HG03280 (cell line): ENCODE measurements around the gene ZC3H10.
A peak's percentile ranks its signal among the peaks of the same experiment; 100 is the strongest.
"Not testable (repeated sequence)": the region's sequence is repeated elsewhere in the genome, so short reads cannot be mapped to it uniquely, and the experiment has no call there.

Source experiments
- ATAC-seq: cut with Tn5 transposase; IDR thresholded peaks from one replicate; pipeline ENCODE4 v1.9.1; 2021; ENCODE audit warnings: mild to moderate bottlenecking, moderate library complexity; ENCODE audit not compliant: unreplicated experiment

ZC3H10 gene

GRCh38 chr12:56101045-56101444 lies 17.0 kb upstream of the ZC3H10 start:
- no peak for ATAC-seq

DNA sequence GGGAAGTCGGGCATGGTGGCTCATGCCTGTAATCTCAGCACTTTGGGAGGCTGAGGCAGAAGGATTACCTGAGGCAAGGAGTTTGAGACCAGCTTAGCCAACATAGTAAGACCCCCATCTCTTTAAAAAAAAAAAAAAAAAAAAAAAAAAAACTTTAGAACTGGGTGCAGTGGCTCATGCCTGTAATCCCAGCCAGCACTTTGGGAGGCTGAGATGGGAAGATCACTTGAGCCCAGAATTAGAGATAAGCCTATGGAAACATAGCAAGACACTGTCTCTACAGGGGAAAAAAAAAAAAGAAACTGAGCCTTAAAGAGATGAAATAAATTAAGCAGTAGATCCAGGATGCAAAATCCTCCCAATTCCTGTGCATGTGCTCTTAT lies 15.4 kb upstream of the ZC3H10 start:
- no peak for ATAC-seq

DNA sequence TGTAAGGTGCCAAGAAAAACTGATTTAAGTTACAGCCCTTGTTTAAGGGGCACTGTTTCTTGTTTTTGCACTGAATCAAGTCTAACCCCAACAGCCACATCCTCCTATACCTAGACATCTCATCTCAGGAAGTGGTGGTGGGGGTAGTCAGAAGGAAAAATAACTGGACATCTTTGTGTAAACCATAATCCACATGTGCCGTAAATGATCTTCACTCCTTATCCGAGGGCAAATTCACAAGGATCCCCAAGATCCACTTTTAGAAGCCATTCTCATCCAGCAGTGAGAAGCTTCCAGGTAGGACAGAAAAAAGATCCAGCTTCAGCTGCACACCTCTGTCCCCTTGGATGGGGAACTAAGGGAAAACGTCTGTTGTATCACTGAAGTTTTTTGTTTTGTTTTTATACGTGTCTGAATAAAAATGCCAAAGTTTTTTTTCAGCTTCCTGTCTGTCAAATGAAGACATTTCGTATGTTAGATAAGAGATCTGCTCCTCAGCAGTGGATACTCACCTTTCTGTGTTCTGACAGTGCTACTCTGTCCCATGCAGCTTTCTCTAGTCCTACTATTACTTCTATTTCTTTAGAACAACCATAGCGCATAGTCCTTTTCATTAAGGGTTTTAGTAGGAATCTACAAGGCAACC lies 14.9 kb upstream of the ZC3H10 start:
- ATAC-seq: no peak

- ATAC-seq: no peak
These were observed 14.3 kb upstream of the ZC3H10 start for GRCh38 chr12:56103823-56104108.

GRCh38 chr12:56104109-56104814 lies 13.8 kb upstream of the ZC3H10 start, which contains the start of gene PA2G4:
TSS of gene PA2G4 (plus strand) at chr12:56104559. CDS start at chr12:56104738, 179 bp downstream.
- peak; percentile 93 for ATAC-seq

- ATAC-seq: peak; percentile 13
These were observed 13.1 kb upstream of the ZC3H10 start for GRCh38 chr12:56104815-56105608.

GRCh38 chr12:56105609-56105902 lies 12.5 kb upstream of the ZC3H10 start:
- no peak for ATAC-seq

- ATAC-seq: no peak
These were observed 10.8 kb upstream of the ZC3H10 start for GRCh38 chr12:56107242-56107641.

DNA sequence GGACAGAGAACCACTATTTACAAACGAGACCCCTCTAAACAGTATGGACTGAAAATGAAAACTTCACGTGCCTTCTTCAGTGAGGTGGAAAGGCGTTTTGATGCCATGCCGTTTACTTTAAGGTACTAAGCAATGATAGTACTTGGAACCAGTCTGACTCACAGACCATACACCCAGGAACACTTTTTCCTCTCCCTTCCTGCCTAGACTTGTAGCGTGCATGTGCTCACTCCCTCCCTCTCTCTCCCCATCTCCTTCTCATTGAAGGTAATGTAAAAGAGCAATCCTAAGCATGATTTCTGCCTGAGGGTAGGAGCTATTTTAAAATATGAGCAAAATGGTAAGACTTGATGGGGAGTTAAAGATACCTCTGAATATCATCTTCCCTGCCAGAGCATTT lies 7.5 kb upstream of the ZC3H10 start:
- no peak for ATAC-seq

- no peak for ATAC-seq
These were observed 4.0 kb upstream of the ZC3H10 start for GRCh38 chr12:56114084-56114483.

- ATAC-seq: no peak
These were observed 2.7 kb upstream of the ZC3H10 start for GRCh38 chr12:56115329-56115728.

DNA sequence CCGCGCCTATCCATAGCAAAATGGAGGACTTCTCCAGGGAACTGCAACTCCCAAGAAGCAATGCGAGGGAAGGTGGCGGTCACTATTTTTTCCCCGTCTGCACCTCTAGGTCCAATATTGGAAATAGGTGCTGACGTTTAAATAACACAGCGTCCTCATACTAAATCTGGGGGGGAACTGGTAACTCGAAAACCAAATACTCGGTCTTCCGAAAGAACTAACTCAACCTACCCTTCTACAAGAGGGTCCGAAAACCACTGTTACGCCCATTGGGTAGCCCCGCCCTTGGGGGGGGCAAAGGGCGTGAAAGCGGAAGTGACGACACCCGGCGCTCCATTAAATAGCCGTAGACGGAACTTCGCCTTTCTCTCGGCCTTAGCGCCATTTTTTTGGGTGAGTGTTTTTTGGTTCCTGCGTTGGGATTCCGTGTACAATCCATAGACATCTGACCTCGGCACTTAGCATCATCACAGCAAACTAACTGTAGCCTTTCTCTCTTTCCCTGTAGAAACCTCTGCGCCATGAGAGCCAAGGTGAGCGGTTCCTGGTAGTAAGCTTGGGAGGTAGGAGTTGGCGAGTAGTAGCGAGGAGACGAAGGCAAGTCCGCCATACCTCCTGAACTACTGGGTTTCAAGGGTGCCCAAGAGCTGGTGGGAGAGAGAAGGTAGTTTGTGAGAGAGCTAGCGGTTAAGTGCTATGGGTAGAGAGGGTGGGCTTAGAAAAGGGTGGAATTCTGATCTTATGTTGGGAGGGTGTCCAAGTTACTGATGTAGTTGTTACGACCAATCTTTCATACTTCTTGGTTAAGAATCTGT lies 1.6 kb upstream of the ZC3H10 start, which contains the start of gene RPL41:
TSS of gene RPL41 (plus strand) at position 367 of the 815 bp plus-strand sequence.
- peak; percentile 43 for ATAC-seq

DNA sequence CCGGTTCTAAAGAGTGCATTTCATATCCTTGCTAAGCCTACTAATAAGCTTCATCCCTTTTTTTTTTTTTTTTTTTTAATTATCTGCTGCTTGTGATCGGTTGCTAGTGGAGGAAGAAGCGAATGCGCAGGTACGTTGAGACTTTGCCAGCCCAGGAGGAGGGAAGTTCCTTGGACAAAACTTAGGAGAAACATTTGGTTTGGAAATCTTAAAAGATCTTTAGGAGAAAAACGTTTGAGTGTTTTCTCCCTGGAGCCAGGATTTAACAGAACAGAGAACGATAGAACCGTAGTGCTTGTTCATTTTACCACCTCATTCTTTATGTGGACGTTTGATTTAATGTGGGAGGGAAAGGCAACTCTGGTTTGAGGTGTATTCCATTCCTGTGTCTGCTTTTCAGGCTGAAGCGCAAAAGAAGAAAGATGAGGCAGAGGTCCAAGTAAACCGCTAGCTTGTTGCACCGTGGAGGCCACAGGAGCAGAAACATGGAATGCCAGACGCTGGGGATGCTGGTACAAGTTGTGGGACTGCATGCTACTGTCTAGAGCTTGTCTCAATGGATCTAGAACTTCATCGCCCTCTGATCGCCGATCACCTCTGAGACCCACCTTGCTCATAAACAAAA lies 872 bp upstream of the ZC3H10 start:
- not testable (repeated sequence) for ATAC-seq

DNA sequence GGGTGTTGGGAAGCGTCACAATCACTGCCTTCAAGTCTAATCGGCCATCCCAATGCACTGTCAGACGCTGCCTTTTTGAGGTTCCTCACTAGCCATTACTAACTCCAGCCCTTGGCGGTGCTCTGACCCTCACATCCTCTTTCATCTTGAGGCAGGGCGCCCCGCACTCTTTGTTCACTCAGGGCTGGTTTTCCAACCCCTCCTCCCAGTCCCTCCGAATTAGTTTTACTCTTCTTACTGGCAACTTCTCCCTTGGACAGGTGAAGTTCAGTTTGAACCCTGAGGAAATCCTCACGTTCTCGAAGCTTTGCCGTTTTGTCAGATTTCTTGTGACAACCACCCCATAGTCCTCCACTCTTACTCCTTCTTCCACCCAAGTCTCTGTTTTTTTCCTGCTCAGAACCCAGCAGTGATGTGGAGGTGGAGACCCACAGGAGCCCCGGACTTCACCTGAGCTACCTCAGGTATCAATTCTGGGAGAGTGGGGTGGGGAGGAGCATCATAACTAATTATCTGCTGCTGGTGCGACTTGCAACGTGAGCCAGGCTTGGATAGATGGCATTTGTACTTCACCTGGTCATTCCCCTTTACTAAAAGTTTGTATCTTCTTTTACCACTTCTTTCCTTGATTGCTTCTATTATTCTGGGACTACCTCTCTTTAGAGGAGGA lies 757 bp downstream of the ZC3H10 start:
- ATAC-seq: peak; percentile 6

GRCh38 chr12:56119361-56119796 lies 1.3 kb downstream of the ZC3H10 start:
- ATAC-seq: no peak

DNA sequence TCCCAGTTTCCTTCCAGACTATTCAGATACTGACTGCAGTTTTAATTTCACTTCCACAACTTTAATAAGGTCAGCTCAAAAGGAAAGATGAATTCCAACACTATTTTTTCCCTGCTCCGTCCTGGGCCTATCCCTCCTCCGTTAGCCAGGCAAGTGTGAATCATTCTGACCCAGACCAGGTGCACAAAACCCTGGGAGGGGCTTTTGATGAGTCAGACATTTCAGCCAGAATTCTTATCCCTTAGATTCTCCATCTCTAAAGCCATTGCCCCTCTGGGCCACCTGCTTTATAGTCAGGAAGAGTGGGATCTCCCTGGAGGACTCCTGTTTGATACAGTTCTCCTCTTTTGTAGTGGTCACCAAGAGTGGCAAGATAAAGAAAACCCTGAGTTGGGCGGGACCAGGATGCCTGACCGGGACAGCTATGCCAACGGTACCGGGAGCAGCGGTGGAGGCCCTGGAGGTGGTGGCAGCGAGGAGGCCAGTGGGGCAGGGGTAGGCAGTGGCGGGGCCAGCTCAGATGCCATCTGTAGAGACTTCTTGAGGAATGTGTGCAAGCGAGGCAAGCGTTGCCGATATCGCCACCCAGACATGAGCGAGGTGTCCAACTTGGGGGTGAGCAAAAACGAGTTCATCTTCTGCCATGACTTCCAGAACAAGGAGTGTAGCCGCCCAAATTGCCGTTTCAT lies 2.2 kb downstream of the ZC3H10 start:
- ATAC-seq: no peak

GRCh38 chr12:56121204-56121870 lies 3.3 kb downstream of the ZC3H10 start:
- no peak for ATAC-seq

DNA sequence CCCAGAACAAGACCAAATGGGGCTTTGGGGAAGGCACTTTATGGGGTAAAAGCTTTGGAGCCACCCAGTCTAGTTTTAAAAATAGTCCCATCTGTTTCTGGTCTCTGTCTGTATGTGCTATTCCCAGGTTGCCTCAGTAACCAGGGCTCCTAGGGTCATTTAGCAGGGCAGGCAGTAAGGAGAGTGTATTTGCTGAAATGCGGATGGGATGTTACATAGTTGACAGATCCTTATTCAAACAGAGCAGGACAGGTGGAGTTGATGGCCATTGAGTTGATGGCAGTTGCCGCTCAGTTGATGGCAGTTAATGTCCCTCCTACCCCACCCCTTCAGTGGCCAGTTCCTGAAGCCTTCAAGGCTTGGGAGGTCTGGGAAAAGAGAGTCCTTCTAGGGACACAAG lies 4.6 kb downstream of the ZC3H10 start:
- no peak for ATAC-seq

- ATAC-seq: no peak
These were observed 6.1 kb downstream of the ZC3H10 start for GRCh38 chr12:56124133-56124532.
